OCI-LY1 (cell line): ENCODE results near the gene ATG9A.

Source experiments
- H2AFZ ChIP-seq: fragments of 200-600 bp; sonication (generic), shearing (Covaris generic); 2 replicates; pipeline ENCODE4 v1.6.0; 2014; ENCODE audit warnings: antibody characterized with exemption, mild to moderate bottlenecking, low read length
- H3F3A ChIP-seq: fragments of 200-600 bp; sonication (generic), shearing (Covaris generic); 2 replicates; pipeline ENCODE4 v1.6.0; 2014; ENCODE audit warnings: mild to moderate bottlenecking, antibody characterized with exemption, low read length, moderate library complexity; ENCODE audit not compliant: insufficient read depth
- H3K27ac ChIP-seq: fragments of 200-600 bp; sonication (generic); 2 replicates; pipeline ENCODE4 v1.5.1; 2014; ENCODE audit warnings: low read length, mixed run types, mild to moderate bottlenecking, low read depth; ENCODE audit not compliant: poor library complexity, severe bottlenecking
- H3K27me3 ChIP-seq: fragments of 200-600 bp; sonication (generic); 2 replicates; pipeline ENCODE4 v1.6.0; 2014; ENCODE audit warnings: antibody characterized with exemption, mild to moderate bottlenecking, low read length, moderate library complexity; ENCODE audit not compliant: insufficient read depth
- H3K36me3 ChIP-seq: fragments of 200-600 bp; sonication (generic); 2 replicates; pipeline ENCODE4 v1.6.1; 2014; ENCODE audit warnings: mild to moderate bottlenecking, antibody characterized with exemption, low read length, moderate library complexity, mixed read lengths; ENCODE audit not compliant: insufficient read depth
- H3K4me1 ChIP-seq: fragments of 200-600 bp; sonication (generic); 2 replicates; pipeline ENCODE4 v1.5.1; 2014; ENCODE audit warnings: mild to moderate bottlenecking, low read length, moderate library complexity; ENCODE audit not compliant: insufficient read depth, severe bottlenecking
- H3K4me2 ChIP-seq: fragments of 200-600 bp; sonication (generic), shearing (Covaris generic); 2 replicates; pipeline ENCODE4 v1.6.1; 2014; ENCODE audit warnings: low read length
- H3K4me3 ChIP-seq: fragments of 200-600 bp; sonication (generic); 2 replicates; pipeline ENCODE4 v1.5.1; 2014; ENCODE audit warnings: low read length, low read depth, mild to moderate bottlenecking, mixed read lengths; ENCODE audit not compliant: poor library complexity, severe bottlenecking
- H3K79me2 ChIP-seq: fragments of 200-600 bp; shearing (Covaris generic); 2 replicates; pipeline ENCODE4 v1.6.1; 2016; ENCODE audit warnings: mixed run types, low read length, mixed read lengths; ENCODE audit not compliant: insufficient read depth
- H3K9ac ChIP-seq: fragments of 200-600 bp; sonication (generic), shearing (Covaris generic); 2 replicates; pipeline ENCODE4 v1.6.1; 2014; ENCODE audit warnings: mild to moderate bottlenecking, low read length, mixed read lengths
- H3K9me2 ChIP-seq: fragments of 200-600 bp; sonication (generic), shearing (Covaris generic); 2 replicates; pipeline ENCODE4 v1.6.1; 2014; ENCODE audit warnings: low read depth, mild to moderate bottlenecking, low read length, mixed read lengths
- H3K9me3 ChIP-seq: fragments of 200-600 bp; shearing (Covaris generic); 2 replicates; pipeline ENCODE4 v1.6.1; 2014; ENCODE audit warnings: low read length, mixed read lengths
- H4K20me1 ChIP-seq: fragments of 200-600 bp; sonication (generic), shearing (Covaris generic); 2 replicates; pipeline ENCODE4 v1.6.0; 2016; ENCODE audit warnings: mild to moderate bottlenecking, low read length; ENCODE audit not compliant: insufficient read depth
- CTCF ChIP-seq: fragments of 200-600 bp; sonication (generic), shearing (Covaris generic); IDR thresholded peaks from 2 replicates; pipeline ENCODE4 v1.5.1; 2017; ENCODE audit warnings: mild to moderate bottlenecking, antibody characterized with exemption, low read length, moderate library complexity, mixed read lengths
- EZH2 ChIP-seq: fragments of 200-600 bp; sonication (generic), shearing (Covaris generic); IDR thresholded peaks from 2 replicates; pipeline ENCODE4 v1.8.0; 2017; ENCODE audit warnings: borderline replicate concordance, mixed run types, mild to moderate bottlenecking, antibody characterized with exemption, low read length, moderate library complexity, mixed read lengths

ATG9A gene

GRCh38 chr2:219247678-219248642 is 18.5 kb upstream of the ATG9A start:
- Histone ChIP-seq H4K20me1 (no peaks in the 10 kb centered on the region), H3K27ac (peak overlapping the region; percentile 98), H3K4me2 (peak overlapping the region; percentile 73; the same call in 1 of the 2 replicates), H3K9me2 (no peaks in the 10 kb centered on the region), H3F3A (no peaks in the 10 kb centered on the region), H3K9me3 (no peaks in the 10 kb centered on the region), H3K79me2 (no peaks in the 10 kb centered on the region), H3K36me3 (peaks cover 48% of the 10 kb centered on the region), H3K4me3 (no peak overlapping the region), H3K4me1 (peaks cover 78% of the 10 kb centered on the region), H2AFZ (no peak overlapping the region), H3K27me3 (no peaks in the 10 kb centered on the region), H3K9ac (peak overlapping the region; percentile 8; the same call in 1 of the 2 replicates)
- TF ChIP-seq EZH2 (no peak), CTCF (no peak; the same call in 1 of the 2 replicates)

GRCh38 chr2:219246559-219246958 is 17.1 kb upstream of the ATG9A start:
- H2AFZ ChIP-seq: no peak overlapping the region
- no peak for TF ChIP-seq EZH2
- no peak for TF ChIP-seq CTCF
- H3K9ac ChIP-seq: no peak overlapping the region; the same call in 1 of the 2 replicates
- no peaks in the 10 kb centered on the region for H3K79me2 ChIP-seq
- H3K4me3 ChIP-seq: peak overlapping the region; percentile 78
- H3K4me2 ChIP-seq: peak overlapping the region; percentile 73; the same call in 1 of the 2 replicates
- no peaks in the 10 kb centered on the region for H3F3A ChIP-seq
- H3K36me3 ChIP-seq: peaks cover 43% of the 10 kb centered on the region
- H3K4me1 ChIP-seq: peaks cover 67% of the 10 kb centered on the region
- H3K9me2 ChIP-seq: no peaks in the 10 kb centered on the region
- no peak overlapping the region for H3K27ac ChIP-seq
- H3K9me3 ChIP-seq: no peaks in the 10 kb centered on the region
- no peaks in the 10 kb centered on the region for H3K27me3 ChIP-seq
- H4K20me1 ChIP-seq: no peaks in the 10 kb centered on the region

- H3K4me3 ChIP-seq: peak overlapping the region; percentile 78
- H3K9me2 ChIP-seq: no peaks in the 10 kb centered on the region
- no peaks in the 10 kb centered on the region for H4K20me1 ChIP-seq
- H3K9me3 ChIP-seq: no peaks in the 10 kb centered on the region
- H3K27me3 ChIP-seq: no peaks in the 10 kb centered on the region
- peaks cover 36% of the 10 kb centered on the region for H3K36me3 ChIP-seq
- no peaks in the 10 kb centered on the region for H3F3A ChIP-seq
- TF ChIP-seq EZH2: no peak
- TF ChIP-seq CTCF: no peak
- peak overlapping the region; percentile 39 for H3K27ac ChIP-seq
- peak overlapping the region; percentile 83 for H3K9ac ChIP-seq
- no peaks in the 10 kb centered on the region for H3K79me2 ChIP-seq
- peaks cover 60% of the 10 kb centered on the region for H3K4me1 ChIP-seq
- H3K4me2 ChIP-seq: peak overlapping the region; percentile 73
- H2AFZ ChIP-seq: no peak overlapping the region
Observed at GRCh38 chr2:219245899-219246230, 16.4 kb upstream of the ATG9A start.
